Amniotic stem cell (primary cell): ENCODE data around the gene RPS25.
A peak's percentile ranks its signal among the peaks of the same experiment; 100 is the strongest.
"Not testable (repeated sequence)": the region's sequence is repeated elsewhere in the genome, so short reads cannot be mapped to it uniquely, and the experiment has no call there.

ENCODE experiments used
- DNase-seq: peaks from one replicate; lab custom pipeline; 2025; lab: John Stamatoyannopoulos, UW

Gene RPS25

GRCh38 chr11:119038884-119039283 lies 20.7 kb upstream of the RPS25 start:
- no peak for DNase-seq

GRCh38 chr11:119034813-119035212 lies 16.7 kb upstream of the RPS25 start:
- DNase-seq = no peak

GRCh38 chr11:119033421-119033820 lies 15.3 kb upstream of the RPS25 start:
- DNase-seq = not testable (repeated sequence)

- no peak for DNase-seq
Measured at GRCh38 chr11:119031912-119032280, 13.8 kb upstream of the RPS25 start.

- DNase-seq = peak; percentile 96
Measured at GRCh38 chr11:119030329-119031047, 12.3 kb upstream of the RPS25 start, which contains the start of gene SLC37A4. Gene SLC37A4, minus strand, starts transcription at chr11:119030877.

GRCh38 chr11:119030029-119030328 lies 11.8 kb upstream of the RPS25 start:
- no peak for DNase-seq

- DNase-seq = no peak
Measured at GRCh38 chr11:119029340-119030028, 11.3 kb upstream of the RPS25 start.

GRCh38 chr11:119029069-119029339 lies 10.9 kb upstream of the RPS25 start:
- no peak for DNase-seq

GRCh38 chr11:119028346-119029068 lies 10.4 kb upstream of the RPS25 start:
- no peak for DNase-seq

- no peak for DNase-seq
Measured at GRCh38 chr11:119027561-119028345, 9.6 kb upstream of the RPS25 start.

- no peak for DNase-seq
Measured at GRCh38 chr11:119026970-119027369, 8.8 kb upstream of the RPS25 start.

- DNase-seq = no peak
Measured at GRCh38 chr11:119025978-119026766, 8.0 kb upstream of the RPS25 start.

GRCh38 chr11:119025541-119025940 lies 7.4 kb upstream of the RPS25 start:
- no peak for DNase-seq

GRCh38 chr11:119025099-119025473 lies 6.9 kb upstream of the RPS25 start:
- DNase-seq = no peak

- DNase-seq = no peak
Measured at GRCh38 chr11:119024430-119025098, 6.4 kb upstream of the RPS25 start.

- DNase-seq = no peak
Measured at GRCh38 chr11:119023741-119024140, 5.6 kb upstream of the RPS25 start.

- no peak for DNase-seq
Measured at GRCh38 chr11:119021631-119022030, 3.5 kb upstream of the RPS25 start.

- no peak for DNase-seq
Measured at GRCh38 chr11:119019996-119020395, 1.9 kb upstream of the RPS25 start.

GRCh38 chr11:119017377-119017776 lies 766 bp downstream of the RPS25 start:
- not testable (repeated sequence) for DNase-seq

- DNase-seq = no peak
Measured at GRCh38 chr11:119016216-119017009, 1.7 kb downstream of the RPS25 start.
